Neural crest cell (in vitro differentiated cells): ENCODE measurements around the gene IFNA4. TPM values are rescaled to one million over a fixed set of nuclear protein-coding genes. Genes with fewer than 3 reads are reported as not detected.
"Not testable (repeated sequence)": the region's sequence is repeated elsewhere in the genome, so short reads cannot be mapped to it uniquely, and the experiment has no call there.

ENCODE experiments used
- DNase-seq: peaks from one replicate; pipeline ENCODE4 v3.0.0; 2021; ENCODE audit warnings: low read depth, mixed read lengths, low spot score
- H3K27ac Mint-ChIP-seq: one replicate; pipeline ENCODE4 v1.8.0; 2021; ENCODE audit warnings: mild to moderate bottlenecking, mixed read lengths; ENCODE audit not compliant: unreplicated experiment
- H3K27me3 Mint-ChIP-seq: 2 replicates; pipeline ENCODE4 v1.8.0; 2021; ENCODE audit warnings: low read depth, mild to moderate bottlenecking, mixed read lengths
- H3K36me3 Mint-ChIP-seq: 2 replicates; pipeline ENCODE4 v1.8.0; 2021; ENCODE audit warnings: low read depth, mild to moderate bottlenecking, mixed read lengths
- H3K4me1 Mint-ChIP-seq: 2 replicates; pipeline ENCODE4 v1.8.0; 2021; ENCODE audit warnings: mixed read lengths
- H3K4me3 Mint-ChIP-seq: one replicate; pipeline ENCODE4 v1.8.0; 2021; ENCODE audit warnings: mild to moderate bottlenecking, mixed read lengths
- H3K9me3 Mint-ChIP-seq: 2 replicates; pipeline ENCODE4 v1.8.0; 2021; ENCODE audit warnings: mixed read lengths
- CTCF ChIP-seq: fragments of 200-600 bp; sonication (generic); conservative IDR thresholded peaks from 2 replicates; pipeline ENCODE4 v1.5.0; 2021; ENCODE audit warnings: antibody characterized with exemption, mild to moderate bottlenecking
- long read RNA-seq: library from polyadenylated mRNA; unstranded; transcript quantifications from one replicate; pipeline ENCODE4 v2.0.0, GENCODE V29; 2020
- total RNA-seq: library from RNA; stranded (reverse); gene quantifications from 2 replicates; pipeline ENCODE4 v1.2.1, GENCODE V29; 2021

IFNA4 gene
- total RNA-seq: not detected in 2 replicates
- long read RNA-seq: 0 reads

GRCh38 chr9:21187487-21187886 is at the start of gene IFNA4:
Gene IFNA4, minus strand, starts transcription at chr9:21187587. Its CDS starts 56 bp downstream, at chr9:21187531.
- not testable (repeated sequence) for H3K27me3 Mint-ChIP-seq, H3K27ac Mint-ChIP-seq

GRCh38 chr9:21236360-21236714 is 49.0 kb upstream of the IFNA4 start:
- not testable (repeated sequence) for H3K36me3 Mint-ChIP-seq, DNase-seq, H3K4me3 Mint-ChIP-seq, H3K27ac Mint-ChIP-seq, H3K9me3 Mint-ChIP-seq, H3K4me1 Mint-ChIP-seq
- H3K27me3 Mint-ChIP-seq: peaks cover 26% of the 10 kb centered on the region

More at GRCh38 chr9:21187487-21187886, at the start of gene IFNA4:
- DNase-seq, H3K4me3 Mint-ChIP-seq, H3K36me3 Mint-ChIP-seq, H3K9me3 Mint-ChIP-seq, H3K4me1 Mint-ChIP-seq: not testable (repeated sequence)

GRCh38 chr9:21235468-21236359 is 48.3 kb upstream of the IFNA4 start:
- H3K36me3 Mint-ChIP-seq, H3K27ac Mint-ChIP-seq, H3K9me3 Mint-ChIP-seq, H3K4me1 Mint-ChIP-seq, H3K4me3 Mint-ChIP-seq: not testable (repeated sequence)
- peak; percentile 68 for TF ChIP-seq CTCF
- peaks cover 22% of the 10 kb centered on the region for H3K27me3 Mint-ChIP-seq
- DNase-seq: peak; percentile 8

- DNase-seq: no peak
- TF ChIP-seq CTCF: no peak
- peaks cover 20% of the 10 kb centered on the region for H3K27me3 Mint-ChIP-seq
- no peaks in the 10 kb centered on the region for H3K9me3 Mint-ChIP-seq
- H3K4me1 Mint-ChIP-seq: no peaks in the 10 kb centered on the region
- H3K4me3 Mint-ChIP-seq: no peak overlapping the region
- H3K36me3 Mint-ChIP-seq: no peaks in the 10 kb centered on the region
- no peak overlapping the region for H3K27ac Mint-ChIP-seq
Measured at GRCh38 chr9:21234153-21234687, 46.8 kb upstream of the IFNA4 start.

GRCh38 chr9:21233258-21233657 is 45.9 kb upstream of the IFNA4 start:
- TF ChIP-seq CTCF: no peak
- Mint-ChIP-seq H3K9me3 (no peaks in the 10 kb centered on the region), H3K4me1 (no peaks in the 10 kb centered on the region), H3K4me3 (no peak overlapping the region), H3K27me3 (peaks cover 16% of the 10 kb centered on the region), H3K27ac (no peak overlapping the region), H3K36me3 (no peaks in the 10 kb centered on the region)
- DNase-seq: no peak

GRCh38 chr9:21228122-21228521 is 40.7 kb upstream of the IFNA4 start, which contains the start of gene IFNA17:
Gene IFNA17, minus strand, starts transcription at chr9:21228222. Its CDS starts 49 bp downstream, at chr9:21228173.
- Mint-ChIP-seq H3K27me3 (peaks cover 4% of the 10 kb centered on the region), H3K36me3 (no peaks in the 10 kb centered on the region), H3K9me3 (no peaks in the 10 kb centered on the region), H3K27ac (no peak within 1 kb of the TSS), H3K4me3 (no peak within 1 kb of the TSS), H3K4me1 (no peaks in the 10 kb centered on the region)
- TF ChIP-seq CTCF: no peak
- DNase-seq: no peak

GRCh38 chr9:21217211-21217610 is 29.8 kb upstream of the IFNA4 start, which contains the start of gene IFNA16:
Gene IFNA16, minus strand, starts transcription at chr9:21217311. Its CDS starts 6 bp downstream, at chr9:21217305.
- H3K4me3 Mint-ChIP-seq, H3K9me3 Mint-ChIP-seq, H3K4me1 Mint-ChIP-seq, DNase-seq, H3K27ac Mint-ChIP-seq, H3K36me3 Mint-ChIP-seq, H3K27me3 Mint-ChIP-seq: not testable (repeated sequence)
